ENCODE data around the gene OR5D16. TPM values are rescaled to one million over a fixed set of nuclear protein-coding genes. Genes with fewer than 3 reads are reported as not detected.

OR5D16 gene
- total and polyA plus RNA-seq, 2 of the 4 experiments (the other 2 are of a cell fraction) = not detected

DNA sequence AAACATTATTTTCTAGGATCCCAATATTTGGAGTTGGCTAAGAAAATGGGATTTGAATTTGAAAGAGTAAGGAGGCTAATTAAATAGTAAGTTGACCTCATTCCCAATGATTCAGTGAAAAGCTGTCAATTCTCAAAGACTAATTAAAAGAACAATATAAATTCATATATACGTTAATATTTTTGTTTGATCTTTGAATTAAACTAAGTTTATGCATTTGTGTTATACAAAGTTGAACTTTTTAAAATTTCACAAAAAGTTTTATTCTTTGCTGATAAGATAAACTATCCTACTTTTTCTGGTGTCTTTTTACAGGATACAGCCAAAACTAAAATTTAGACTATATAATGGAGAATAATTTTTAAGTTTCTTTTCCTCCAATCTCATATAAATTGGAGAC, 27.5 kb upstream of the OR5D16 start, which contains the start of gene OR5L1:
Gene OR5L1, plus strand, starts transcription at position 301 of the 400 bp plus-strand sequence. CDS start 100 bp downstream, outside the sequence.
- H3K4me3 ChIP-seq (ENCODE audit: insufficient read depth, low read depth, low read length) = no peak within 1 kb of the TSS
- H2BK20ac ChIP-seq (ENCODE audit: low read depth, low read length) = no peak within 1 kb of the TSS
- H4K20me1 ChIP-seq (ENCODE audit: insufficient read depth, low read length) = no peaks in the 10 kb centered on the region
- intact Hi-C loops (cut with micrococcal nuclease) (no loop called here), dilution Hi-C loops (cut with HindIII; ENCODE audit: low sequenced_read_pairs, unreplicated experiment) (no loop called here), in situ Hi-C loops (cut with MboI; ENCODE audit: low sequenced_read_pairs) (no loop called here)
- no peak within 1 kb of the TSS for H3K56ac ChIP-seq (ENCODE audit: extremely low read depth, insufficient read depth, low read length)
- H2BK15ac ChIP-seq (ENCODE audit: low read depth, low read length) = no peak within 1 kb of the TSS
- no peak within 1 kb of the TSS for H3K27ac ChIP-seq (ENCODE audit: insufficient read depth, low read length)
- no peaks in the 10 kb centered on the region for H3K4me1 ChIP-seq (ENCODE audit: control insufficient read depth, insufficient read depth, low read length)
- no peak within 1 kb of the TSS for H2BK120ac ChIP-seq (ENCODE audit: low read depth, low read length)
- POLR2A ChIA-PET (ENCODE audit: unreplicated experiment) = no interaction called here
- no peaks in the 10 kb centered on the region for H3K27me3 ChIP-seq (ENCODE audit: control insufficient read depth, insufficient read depth, low read length)
- no CpG with 5 or more reads among the region's 1 CpG for WGBS, 2 experiments (ENCODE audit: extremely low coverage in 2 of 2, insufficient read length in 1 of 2)
- H3K14ac ChIP-seq (replicated peaks; ENCODE audit: low read depth, low read length) = no peak within 1 kb of the TSS
- H2AK5ac ChIP-seq (ENCODE audit: low read depth, low read length) = no peak within 1 kb of the TSS
- H2AK9ac ChIP-seq (replicated peaks; ENCODE audit: low read depth, low read length, poor library complexity) = no peak within 1 kb of the TSS
- BruUV-seq (replicated peaks) = no TSS peak
- H3K79me1 ChIP-seq (ENCODE audit: low read depth in 1 of 2, low read length in 2 of 2) = no peaks in the 10 kb centered on the region
- peaks cover 10% of the 10 kb centered on the region; the same call in 1 of the 2 replicates for H3K9me3 ChIP-seq (ENCODE audit: control insufficient read depth, insufficient read depth, low read length)
- TF ChIP-seq FOS (IDR thresholded peaks at IDR 0.05; ENCODE audit: low read depth, low read length) (no peak), CEBPB (IDR thresholded peaks at IDR 0.05; ENCODE audit: low read depth, low read length) (no peak), RAD21 (IDR thresholded peaks at IDR 0.05; ENCODE audit: low read length) (no peak), CHD1 (IDR thresholded peaks at IDR 0.05; ENCODE audit: low read depth, low read length) (no peak), MXI1 (IDR thresholded peaks at IDR 0.05; ENCODE audit: borderline replicate concordance, low read depth, low read length) (no peak), POLR2A (IDR thresholded peaks at IDR 0.05; ENCODE audit: low read depth, low read length) (no peak), MAFK (IDR thresholded peaks at IDR 0.05; ENCODE audit: low read depth, low read length) (no peak), NFE2L2 (IDR thresholded peaks at IDR 0.05; ENCODE audit: low read depth, low read length) (no peak), SMC3 (IDR thresholded peaks at IDR 0.05; ENCODE audit: low read depth, low read length) (no peak)
- TF ChIP-seq, protein P1, sequence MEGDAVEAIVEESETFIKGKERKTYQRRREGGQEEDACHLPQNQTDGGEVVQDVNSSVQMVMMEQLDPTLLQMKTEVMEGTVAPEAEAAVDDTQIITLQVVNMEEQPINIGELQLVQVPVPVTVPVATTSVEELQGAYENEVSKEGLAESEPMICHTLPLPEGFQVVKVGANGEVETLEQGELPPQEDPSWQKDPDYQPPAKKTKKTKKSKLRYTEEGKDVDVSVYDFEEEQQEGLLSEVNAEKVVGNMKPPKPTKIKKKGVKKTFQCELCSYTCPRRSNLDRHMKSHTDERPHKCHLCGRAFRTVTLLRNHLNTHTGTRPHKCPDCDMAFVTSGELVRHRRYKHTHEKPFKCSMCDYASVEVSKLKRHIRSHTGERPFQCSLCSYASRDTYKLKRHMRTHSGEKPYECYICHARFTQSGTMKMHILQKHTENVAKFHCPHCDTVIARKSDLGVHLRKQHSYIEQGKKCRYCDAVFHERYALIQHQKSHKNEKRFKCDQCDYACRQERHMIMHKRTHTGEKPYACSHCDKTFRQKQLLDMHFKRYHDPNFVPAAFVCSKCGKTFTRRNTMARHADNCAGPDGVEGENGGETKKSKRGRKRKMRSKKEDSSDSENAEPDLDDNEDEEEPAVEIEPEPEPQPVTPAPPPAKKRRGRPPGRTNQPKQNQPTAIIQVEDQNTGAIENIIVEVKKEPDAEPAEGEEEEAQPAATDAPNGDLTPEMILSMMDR (conservative IDR thresholded peaks at IDR 0.05; ENCODE audit: low read depth, low read length) = no peak
- TF ChIP-seq, protein P2, sequence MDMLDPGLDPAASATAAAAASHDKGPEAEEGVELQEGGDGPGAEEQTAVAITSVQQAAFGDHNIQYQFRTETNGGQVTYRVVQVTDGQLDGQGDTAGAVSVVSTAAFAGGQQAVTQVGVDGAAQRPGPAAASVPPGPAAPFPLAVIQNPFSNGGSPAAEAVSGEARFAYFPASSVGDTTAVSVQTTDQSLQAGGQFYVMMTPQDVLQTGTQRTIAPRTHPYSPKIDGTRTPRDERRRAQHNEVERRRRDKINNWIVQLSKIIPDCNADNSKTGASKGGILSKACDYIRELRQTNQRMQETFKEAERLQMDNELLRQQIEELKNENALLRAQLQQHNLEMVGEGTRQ (IDR thresholded peaks at IDR 0.05; ENCODE audit: low read depth, low read length) = no peak
- H2AFZ ChIP-seq (replicated peaks; ENCODE audit: low read length, poor library complexity) = no peak within 1 kb of the TSS
- H4K8ac ChIP-seq (ENCODE audit: low read depth in 2 of 2, low read length in 2 of 2) = no peak within 1 kb of the TSS
- H3K9ac ChIP-seq (ENCODE audit: low read depth, low read length) = no peak within 1 kb of the TSS
- no peak within 1 kb of the TSS for H3K23ac ChIP-seq (ENCODE audit: low read depth, low read length)
- H3K9me1 ChIP-seq (ENCODE audit: insufficient read depth, low read length) = no peaks in the 10 kb centered on the region
- H4K91ac ChIP-seq (ENCODE audit: insufficient read depth, low read depth, low read length) = no peak within 1 kb of the TSS
- H3K36me3 ChIP-seq (ENCODE audit: control insufficient read depth, insufficient read depth, low read length) = no peaks in the 10 kb centered on the region
- no peak within 1 kb of the TSS for H2BK5ac ChIP-seq (ENCODE audit: low read depth, low read length, poor library complexity, severe bottlenecking)
- H3K4me2 ChIP-seq (ENCODE audit: low read depth, low read length) = no peak within 1 kb of the TSS
- H3K18ac ChIP-seq (ENCODE audit: low read depth, low read length) = no peak within 1 kb of the TSS
- ATAC-seq (ENCODE audit: low read depth) = no peak
- H4K5ac ChIP-seq (ENCODE audit: low read depth, low read length) = no peak within 1 kb of the TSS
- no peak within 1 kb of the TSS for H3K4ac ChIP-seq (ENCODE audit: low read depth, low read length)
- DNase-seq = no peak
- CTCF ChIA-PET = no interaction called here

All from IMR-90 (cell line).